GM12878 (cell line): Measurements from ENCODE around the gene VEGFD. TPM values are rescaled to one million over a fixed set of nuclear protein-coding genes. Genes with fewer than 3 reads are reported as not detected.

ENCODE experiments used
- ATF3 ChIP-seq: IDR thresholded peaks from 2 replicates; pipeline ENCODE4 v1.6.1; 2011; ENCODE audit warnings: low read depth, mild to moderate bottlenecking, low read length, moderate library complexity, borderline replicate concordance; ENCODE audit errors: extremely low read depth
- BCLAF1 ChIP-seq: fragments of 450-650 bp; IDR thresholded peaks from 2 replicates; pipeline ENCODE4 v1.6.1; 2017; ENCODE audit warnings: antibody characterized with exemption, mild to moderate bottlenecking, moderate library complexity
- BMI1 ChIP-seq: fragments of 450-650 bp; IDR thresholded peaks from 2 replicates; pipeline ENCODE4 v1.6.1; 2016; ENCODE audit warnings: mild to moderate bottlenecking, moderate library complexity, borderline replicate concordance
- CHD4 ChIP-seq: fragments of 200-600 bp; sonication (generic); IDR thresholded peaks from 2 replicates; pipeline ENCODE4 v1.6.1; 2016; ENCODE audit warnings: mild to moderate bottlenecking
- NFYB ChIP-seq: IDR thresholded peaks from 2 replicates; pipeline ENCODE4 v1.6.1; 2011; ENCODE audit warnings: low read depth, mild to moderate bottlenecking, low read length, improper control_type of control experiment, moderate library complexity; ENCODE audit not compliant: insufficient read depth
- RELA ChIP-seq: fragments of 450-650 bp; IDR thresholded peaks from 2 replicates; pipeline ENCODE4 v1.8.0; 2014; ENCODE audit warnings: borderline replicate concordance; ENCODE audit not compliant: partially characterized antibody
- TCF12 ChIP-seq: IDR thresholded peaks from 2 replicates; pipeline ENCODE4 v1.6.1; 2011; ENCODE audit warnings: low read depth, mild to moderate bottlenecking, low read length
- YY1 ChIP-seq: IDR thresholded peaks from 2 replicates; pipeline ENCODE4 v1.6.1; 2011; ENCODE audit warnings: low read depth, mild to moderate bottlenecking, low read length
- polyA plus RNA-seq, 11 experiments: library from polyadenylated mRNA; depleted of rRNA in 4 of 11; unstranded in 6 of 11; stranded (reverse) in 5 of 11; fragments of >200 nt; fragmentation: Nextera tagmentation in 4 of 11; fragmentation: Illumina TruSeq in 1 of 11; extraction: Ambion mirVana in 4 of 11; extraction: Trizol in 1 of 11; gene quantifications; 1 replicate in 1 of 11; 2 replicates in 10 of 11; pipeline versions ENCODE4 v1.2.1 to v1.2.3, GENCODE V29; 2011 to 2016; ENCODE audit warnings: inconsistent platforms in 2 of 11, missing spikeins in 2 of 11, low read depth in 1 of 11
- total RNA-seq, 4 experiments: library from RNA; depleted of rRNA in 3 of 4; stranded (reverse); fragments of >200 nt in 3 of 4; fragmentation: Illumina TruSeq in 1 of 4; extraction: Trizol in 1 of 4; gene quantifications; 2 replicates each; pipeline versions ENCODE4 v1.2.1 to v1.2.3, GENCODE V29; 2013 to 2021

VEGFD gene
- total and polyA plus RNA-seq, 10 of the 15 experiments (the other 5 are each of a cell fraction or from before 2014, with no cell fraction given): 0.15 TPM; not detected in 9

GRCh38 chrX:15335135-15336022 lies 48.8 kb downstream of the VEGFD start, which contains the start of gene PIGA (continued):
- no peak; the same call in 1 of the 2 replicates for TF ChIP-seq BMI1
- no peak for TF ChIP-seq RELA
- TF ChIP-seq BCLAF1: no peak
- TF ChIP-seq ATF3: no peak
- no peak for TF ChIP-seq TCF12
- peak; percentile 87 for TF ChIP-seq NFYB
- peak; percentile 90 for TF ChIP-seq YY1
- TF ChIP-seq CHD4: no peak
- TF ChIP-seq, all 136 proteins: peak for 25
